Vagina (tissue), 2 donors: Measurements from ENCODE around the gene PZP.

Experiments used
- POLR2A ChIP-seq, 2 donors: fragments of 450-650 bp; IDR thresholded peaks; one replicate each; pipeline ENCODE4 v1.6.1; 2017; ENCODE audit warnings: antibody characterized with exemption in 2 of 2, mild to moderate bottlenecking in 2 of 2, moderate library complexity in 2 of 2
- POLR2AphosphoS5 ChIP-seq, 2 donors: sonication (generic); formaldehyde crosslinking; IDR thresholded peaks; one replicate each; pipeline ENCODE4 v1.9.0; 2017; ENCODE audit warnings: antibody characterized with exemption in 2 of 2, mild to moderate bottlenecking in 2 of 2, low read depth in 1 of 2; ENCODE audit not compliant: insufficient read depth in 1 of 2
- TF ChIP-seq, protein P1 (sequence below), 3 experiments: fragments of 450-650 bp in 2 of 3; fragments of 200-600 bp in 1 of 3; sonication (generic) in 1 of 3; IDR thresholded peaks; one replicate each; pipeline ENCODE4 v1.5.1; 2017 to 2019; ENCODE audit warnings: antibody characterized with exemption in 3 of 3, mild to moderate bottlenecking in 2 of 3, moderate library complexity in 2 of 3

DNA sequence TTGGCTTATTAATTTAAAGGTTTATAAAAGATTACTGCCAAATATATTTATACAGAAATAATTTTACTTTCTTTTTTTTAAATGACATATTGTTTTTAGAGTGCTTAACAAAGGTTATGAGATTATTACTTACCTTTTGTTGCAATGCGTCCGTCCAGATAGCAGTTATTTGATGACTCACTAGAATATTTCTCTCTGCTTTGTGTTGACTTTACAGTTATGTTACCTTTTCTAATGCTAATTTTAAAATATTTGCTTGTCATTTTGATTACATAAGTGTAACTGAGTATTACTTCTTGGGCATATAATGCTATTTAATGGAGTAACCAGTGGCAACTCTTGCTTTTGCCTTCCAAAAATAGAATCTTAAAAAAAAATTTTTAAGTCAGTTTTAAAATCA is 6.3 kb upstream of the PZP start:
- TF ChIP-seq, protein P1, sequence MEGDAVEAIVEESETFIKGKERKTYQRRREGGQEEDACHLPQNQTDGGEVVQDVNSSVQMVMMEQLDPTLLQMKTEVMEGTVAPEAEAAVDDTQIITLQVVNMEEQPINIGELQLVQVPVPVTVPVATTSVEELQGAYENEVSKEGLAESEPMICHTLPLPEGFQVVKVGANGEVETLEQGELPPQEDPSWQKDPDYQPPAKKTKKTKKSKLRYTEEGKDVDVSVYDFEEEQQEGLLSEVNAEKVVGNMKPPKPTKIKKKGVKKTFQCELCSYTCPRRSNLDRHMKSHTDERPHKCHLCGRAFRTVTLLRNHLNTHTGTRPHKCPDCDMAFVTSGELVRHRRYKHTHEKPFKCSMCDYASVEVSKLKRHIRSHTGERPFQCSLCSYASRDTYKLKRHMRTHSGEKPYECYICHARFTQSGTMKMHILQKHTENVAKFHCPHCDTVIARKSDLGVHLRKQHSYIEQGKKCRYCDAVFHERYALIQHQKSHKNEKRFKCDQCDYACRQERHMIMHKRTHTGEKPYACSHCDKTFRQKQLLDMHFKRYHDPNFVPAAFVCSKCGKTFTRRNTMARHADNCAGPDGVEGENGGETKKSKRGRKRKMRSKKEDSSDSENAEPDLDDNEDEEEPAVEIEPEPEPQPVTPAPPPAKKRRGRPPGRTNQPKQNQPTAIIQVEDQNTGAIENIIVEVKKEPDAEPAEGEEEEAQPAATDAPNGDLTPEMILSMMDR (IDR thresholded peaks at IDR 0.05): no peak
- TF ChIP-seq POLR2A (IDR thresholded peaks at IDR 0.05): no peak
- TF ChIP-seq POLR2AphosphoS5 (IDR thresholded peaks at IDR 0.05; ENCODE audit: insufficient read depth in 1 of 2, low read depth in 1 of 2): no peak
